Measurements from ENCODE around the gene APC2.

The APC2 gene

DNA sequence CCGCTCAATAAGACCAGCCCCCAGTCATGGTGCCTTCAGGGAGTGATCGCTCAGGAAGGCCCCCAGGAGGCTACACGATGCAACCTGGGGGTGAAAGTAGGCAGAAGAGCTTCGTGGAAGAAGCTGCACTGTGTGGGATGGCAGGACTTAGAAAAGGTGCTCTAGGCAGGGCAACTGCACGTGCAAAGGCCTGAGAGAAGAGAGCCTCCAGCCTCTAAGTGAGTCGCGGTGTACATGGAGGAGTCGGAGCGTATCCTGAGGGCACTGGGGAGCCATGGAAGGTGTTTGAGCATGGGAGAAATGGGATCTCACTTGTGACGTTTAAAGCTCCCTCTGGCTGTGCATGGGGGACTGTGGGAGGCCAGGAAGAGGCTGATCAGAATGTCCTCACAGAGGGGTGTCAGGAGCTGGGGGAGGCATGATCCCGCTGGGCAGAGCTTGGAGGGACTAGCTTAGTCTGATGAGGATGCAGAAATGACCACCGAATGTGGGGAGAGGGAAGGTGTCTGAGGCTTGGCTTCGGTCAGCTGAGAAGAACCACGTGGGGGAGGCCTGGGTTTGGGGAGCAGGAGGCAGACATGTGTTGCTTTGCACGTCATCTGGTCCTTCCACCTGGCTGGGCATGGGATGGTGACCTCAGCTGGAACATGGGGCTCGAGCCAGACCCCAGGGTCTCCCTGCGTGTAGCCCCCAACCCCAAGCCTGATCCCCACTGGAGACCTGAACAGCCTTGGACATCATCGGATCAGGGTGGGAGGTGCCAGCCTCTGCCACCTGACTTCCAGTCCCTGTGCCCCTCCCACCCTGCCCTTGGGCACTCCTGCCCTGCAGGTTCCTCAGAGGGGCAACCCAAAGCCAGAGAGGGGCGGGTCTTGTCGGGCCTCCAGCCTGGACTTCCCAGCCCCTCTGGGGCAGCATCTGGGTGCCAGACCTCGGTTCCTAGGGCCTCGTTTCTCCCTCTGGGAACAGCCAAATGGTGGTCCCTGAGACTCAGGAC, 1.1 kb downstream of the APC2 start:
- no peaks in the 10 kb centered on the region for H3K36me3 ChIP-seq (ENCODE audit: control insufficient read depth in 2 of 2, insufficient read depth in 2 of 2, low read length in 2 of 2)

GRCh38 chr19:1451916-1452801, 2.2 kb downstream of the APC2 start:
- no peak overlapping the region for H3K27ac ChIP-seq (ENCODE audit: low read depth in 2 of 2, low read length in 2 of 2)
- H3K4me3 ChIP-seq (ENCODE audit: low read length in 2 of 2), result no peak overlapping the region
- no peaks in the 10 kb centered on the region for H3K36me3 ChIP-seq (ENCODE audit: control insufficient read depth in 2 of 2, insufficient read depth in 2 of 2, low read length in 2 of 2)
- H3K27me3 ChIP-seq (ENCODE audit: control insufficient read depth in 2 of 2, insufficient read depth in 2 of 2, low read length in 2 of 2), result peaks cover 50 to 70% of the 10 kb centered on the region in 2 donors
- no peak overlapping the region for H3K9ac ChIP-seq (ENCODE audit: low read depth in 1 of 2, low read length in 2 of 2)
- H3K4me1 ChIP-seq (ENCODE audit: control insufficient read depth in 2 of 2, insufficient read depth in 2 of 2, low read length in 2 of 2), result peaks cover 8 to 9% of the 10 kb centered on the region in 2 donors
- H3K9me3 ChIP-seq (ENCODE audit: control insufficient read depth in 2 of 2, low read length in 2 of 2), result no peaks in the 10 kb centered on the region

More for the DNA sequence above, 1.1 kb downstream of the APC2 start:
- H3K4me3 ChIP-seq (ENCODE audit: low read length in 2 of 2), result no peak overlapping the region
- H3K9ac ChIP-seq (ENCODE audit: low read depth in 1 of 2, low read length in 2 of 2), result no peak overlapping the region
- H3K9me3 ChIP-seq (ENCODE audit: control insufficient read depth in 2 of 2, low read length in 2 of 2), result no peaks in the 10 kb centered on the region
- peaks cover 49 to 74% of the 10 kb centered on the region in 2 donors for H3K27me3 ChIP-seq (ENCODE audit: control insufficient read depth in 2 of 2, insufficient read depth in 2 of 2, low read length in 2 of 2)
- no peak overlapping the region for H3K27ac ChIP-seq (ENCODE audit: low read depth in 2 of 2, low read length in 2 of 2)
- peaks cover 5 to 7% of the 10 kb centered on the region in 2 donors for H3K4me1 ChIP-seq (ENCODE audit: control insufficient read depth in 2 of 2, insufficient read depth in 2 of 2, low read length in 2 of 2)

DNA sequence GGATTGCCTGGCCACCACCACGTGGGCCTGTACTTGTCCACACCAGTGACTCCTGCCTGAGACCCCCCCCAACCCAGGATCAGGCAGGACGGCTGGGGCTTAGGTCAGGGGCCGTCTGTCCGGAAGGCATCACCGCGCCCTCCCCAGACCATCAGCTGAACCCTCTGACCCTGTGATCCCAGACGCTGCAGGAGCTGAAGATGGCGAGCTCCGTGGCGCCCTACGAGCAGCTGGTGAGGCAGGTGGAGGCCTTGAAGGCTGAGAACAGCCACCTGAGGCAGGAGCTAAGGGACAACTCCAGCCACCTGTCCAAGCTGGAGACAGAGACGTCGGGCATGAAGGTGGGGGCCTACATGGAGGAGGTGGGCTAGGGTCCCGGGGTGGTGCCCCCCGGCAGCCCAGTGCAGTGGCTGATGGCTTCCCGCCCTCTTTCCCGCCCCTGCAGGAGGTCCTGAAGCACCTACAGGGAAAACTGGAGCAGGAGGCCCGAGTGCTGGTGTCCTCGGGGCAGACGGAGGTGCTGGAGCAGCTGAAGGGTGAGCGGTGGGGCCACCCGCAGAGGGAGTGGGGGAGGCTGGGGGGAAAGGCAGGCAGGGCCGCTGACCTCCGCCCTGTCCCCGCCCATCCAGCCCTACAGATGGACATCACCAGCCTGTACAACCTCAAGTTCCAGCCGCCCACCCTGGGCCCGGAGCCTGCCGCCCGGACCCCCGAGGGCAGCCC, 3.0 kb downstream of the APC2 start:
- no peaks in the 10 kb centered on the region for H3K9me3 ChIP-seq (ENCODE audit: control insufficient read depth in 2 of 2, low read length in 2 of 2)
- peaks cover 46 to 69% of the 10 kb centered on the region in 2 donors for H3K27me3 ChIP-seq (ENCODE audit: control insufficient read depth in 2 of 2, insufficient read depth in 2 of 2, low read length in 2 of 2)
- no peaks in the 10 kb centered on the region for H3K36me3 ChIP-seq (ENCODE audit: control insufficient read depth in 2 of 2, insufficient read depth in 2 of 2, low read length in 2 of 2)
- peaks cover 8 to 9% of the 10 kb centered on the region in 2 donors for H3K4me1 ChIP-seq (ENCODE audit: control insufficient read depth in 2 of 2, insufficient read depth in 2 of 2, low read length in 2 of 2)
- no peak overlapping the region for H3K9ac ChIP-seq (ENCODE audit: low read depth in 1 of 2, low read length in 2 of 2)
- no peak overlapping the region for H3K4me3 ChIP-seq (ENCODE audit: low read length in 2 of 2)
- H3K27ac ChIP-seq (ENCODE audit: low read depth in 2 of 2, low read length in 2 of 2), result no peak overlapping the region

DNA sequence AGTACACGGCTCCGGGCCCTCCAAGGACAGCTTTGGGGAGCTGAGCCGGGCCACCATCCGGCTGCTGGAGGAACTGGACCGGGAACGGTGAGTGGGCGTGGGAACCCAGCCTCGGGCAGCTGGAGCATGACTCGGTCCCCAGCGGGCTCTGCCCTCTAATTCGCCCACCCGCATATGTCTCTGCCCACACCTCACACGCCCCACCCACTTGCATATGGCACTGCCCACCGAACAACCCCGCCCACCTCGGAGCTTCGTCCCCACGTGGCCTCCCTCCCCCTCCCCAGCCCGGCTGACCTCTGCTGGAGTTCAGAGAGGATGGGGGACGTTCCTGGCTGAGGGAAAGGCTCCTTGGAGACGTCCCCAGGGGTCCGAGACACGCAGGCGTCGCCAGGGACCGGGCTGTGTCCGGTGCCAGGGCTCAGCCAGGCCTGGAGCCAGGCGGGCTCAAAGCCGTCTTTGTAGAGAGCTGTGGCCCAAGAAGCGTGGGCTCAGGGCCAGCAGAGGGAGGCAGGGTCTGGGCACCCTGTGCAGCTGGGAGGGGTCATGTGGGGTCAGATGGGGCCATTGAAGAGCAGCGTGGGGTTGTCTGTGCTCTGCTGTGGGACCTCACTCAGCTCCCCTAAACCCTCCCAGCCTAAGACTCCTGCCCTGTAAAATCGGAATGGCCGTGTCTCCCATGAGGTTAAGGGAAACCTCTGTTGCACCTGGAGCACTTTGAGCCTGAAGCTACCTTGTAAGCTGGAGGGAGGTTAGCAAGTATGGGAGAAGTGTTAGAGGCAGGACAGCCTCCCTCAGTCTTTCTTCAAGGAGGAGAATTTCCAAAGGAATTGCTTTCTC, 3.8 kb downstream of the APC2 start:
- Histone ChIP-seq H3K9ac (ENCODE audit: low read depth in 1 of 2, low read length in 2 of 2) (no peak overlapping the region), H3K27ac (ENCODE audit: low read depth in 2 of 2, low read length in 2 of 2) (no peak overlapping the region), H3K27me3 (ENCODE audit: control insufficient read depth in 2 of 2, insufficient read depth in 2 of 2, low read length in 2 of 2) (peaks cover 49 to 72% of the 10 kb centered on the region in 2 donors), H3K4me1 (ENCODE audit: control insufficient read depth in 2 of 2, insufficient read depth in 2 of 2, low read length in 2 of 2) (peaks cover 8 to 9% of the 10 kb centered on the region in 2 donors), H3K4me3 (ENCODE audit: low read length in 2 of 2) (no peak overlapping the region), H3K9me3 (ENCODE audit: control insufficient read depth in 2 of 2, low read length in 2 of 2) (no peaks in the 10 kb centered on the region), H3K36me3 (ENCODE audit: control insufficient read depth in 2 of 2, insufficient read depth in 2 of 2, low read length in 2 of 2) (no peaks in the 10 kb centered on the region)

DNA sequence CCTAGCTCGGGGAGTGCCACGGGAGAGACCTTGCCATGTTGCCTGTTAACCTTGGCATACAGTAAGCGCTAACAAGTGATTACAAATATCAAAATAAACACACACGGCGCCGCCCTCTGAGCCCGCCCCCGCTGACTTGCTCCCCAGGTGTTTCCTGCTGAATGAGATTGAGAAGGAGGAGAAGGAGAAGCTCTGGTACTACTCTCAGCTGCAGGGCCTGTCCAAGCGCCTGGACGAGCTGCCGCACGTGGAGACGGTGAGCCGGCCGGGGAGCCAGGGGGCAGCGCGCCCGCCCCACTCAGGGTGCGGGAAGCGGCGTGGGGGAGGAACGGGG, 5.0 kb downstream of the APC2 start:
- H3K9me3 ChIP-seq (ENCODE audit: control insufficient read depth in 2 of 2, low read length in 2 of 2), result no peaks in the 10 kb centered on the region
- H3K27me3 ChIP-seq (ENCODE audit: control insufficient read depth in 2 of 2, insufficient read depth in 2 of 2, low read length in 2 of 2), result peaks cover 46 to 68% of the 10 kb centered on the region in 2 donors
- no peak overlapping the region for H3K4me3 ChIP-seq (ENCODE audit: low read length in 2 of 2)
- H3K9ac ChIP-seq (ENCODE audit: low read depth in 1 of 2, low read length in 2 of 2), result no peak overlapping the region
- no peaks in the 10 kb centered on the region for H3K36me3 ChIP-seq (ENCODE audit: control insufficient read depth in 2 of 2, insufficient read depth in 2 of 2, low read length in 2 of 2)
- H3K4me1 ChIP-seq (ENCODE audit: control insufficient read depth in 2 of 2, insufficient read depth in 2 of 2, low read length in 2 of 2), result peaks cover 8 to 9% of the 10 kb centered on the region in 2 donors
- H3K27ac ChIP-seq (ENCODE audit: low read depth in 2 of 2, low read length in 2 of 2), result no peak overlapping the region

DNA sequence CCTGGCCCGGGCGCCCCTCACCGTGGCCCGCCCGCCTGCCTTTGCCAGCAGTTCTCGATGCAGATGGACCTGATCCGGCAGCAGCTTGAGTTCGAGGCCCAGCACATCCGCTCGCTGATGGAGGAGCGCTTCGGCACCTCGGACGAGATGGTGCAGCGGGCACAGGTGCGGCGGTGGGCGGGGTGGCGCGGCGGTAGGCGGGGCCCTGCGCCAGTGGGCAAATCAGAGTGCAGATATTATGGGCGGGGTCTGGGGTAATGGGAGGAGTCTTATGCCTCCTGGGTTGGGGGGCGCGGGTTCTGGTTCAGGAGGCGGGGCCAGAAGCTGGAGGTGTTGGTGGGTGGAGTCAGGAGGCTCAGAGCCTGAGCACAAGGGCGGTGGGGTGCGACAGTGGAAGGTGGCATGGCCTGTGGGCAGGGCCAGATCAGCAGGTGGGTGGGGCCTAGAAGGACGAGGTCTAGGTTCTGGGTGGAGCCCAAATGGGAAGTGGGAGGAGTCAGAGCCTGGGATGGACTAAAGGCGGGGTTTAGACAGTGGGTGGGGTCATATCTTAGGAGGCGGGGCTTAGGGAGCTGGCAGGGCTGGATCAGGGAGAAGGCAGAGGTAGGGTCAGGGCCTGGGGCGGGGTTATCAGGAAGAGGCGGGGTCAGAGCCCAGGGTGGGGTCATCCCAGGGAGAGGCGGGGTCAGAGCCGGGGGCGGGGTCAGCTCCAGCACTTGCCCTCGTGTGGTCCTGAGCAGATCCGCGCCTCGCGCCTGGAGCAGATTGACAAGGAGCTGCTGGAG, 5.6 kb downstream of the APC2 start:
- Histone ChIP-seq H3K4me1 (ENCODE audit: control insufficient read depth in 2 of 2, insufficient read depth in 2 of 2, low read length in 2 of 2) (peaks cover 8 to 9% of the 10 kb centered on the region in 2 donors), H3K9ac (ENCODE audit: low read depth in 1 of 2, low read length in 2 of 2) (no peak overlapping the region), H3K27ac (ENCODE audit: low read depth in 2 of 2, low read length in 2 of 2) (no peak overlapping the region), H3K9me3 (ENCODE audit: control insufficient read depth in 2 of 2, low read length in 2 of 2) (no peaks in the 10 kb centered on the region), H3K27me3 (ENCODE audit: control insufficient read depth in 2 of 2, insufficient read depth in 2 of 2, low read length in 2 of 2) (peaks cover 43 to 63% of the 10 kb centered on the region in 2 donors), H3K36me3 (ENCODE audit: control insufficient read depth in 2 of 2, insufficient read depth in 2 of 2, low read length in 2 of 2) (no peaks in the 10 kb centered on the region), H3K4me3 (ENCODE audit: low read length in 2 of 2) (no peak overlapping the region)

- Histone ChIP-seq H3K27me3 (ENCODE audit: control insufficient read depth in 2 of 2, insufficient read depth in 2 of 2, low read length in 2 of 2) (peaks cover 35 to 55% of the 10 kb centered on the region in 2 donors), H3K4me1 (ENCODE audit: control insufficient read depth in 2 of 2, insufficient read depth in 2 of 2, low read length in 2 of 2) (peaks cover 8 to 9% of the 10 kb centered on the region in 2 donors), H3K9ac (ENCODE audit: low read depth in 1 of 2, low read length in 2 of 2) (no peak overlapping the region)
These were observed 6.4 kb downstream of the APC2 start for GRCh38 chr19:1456121-1456900.

DNA sequence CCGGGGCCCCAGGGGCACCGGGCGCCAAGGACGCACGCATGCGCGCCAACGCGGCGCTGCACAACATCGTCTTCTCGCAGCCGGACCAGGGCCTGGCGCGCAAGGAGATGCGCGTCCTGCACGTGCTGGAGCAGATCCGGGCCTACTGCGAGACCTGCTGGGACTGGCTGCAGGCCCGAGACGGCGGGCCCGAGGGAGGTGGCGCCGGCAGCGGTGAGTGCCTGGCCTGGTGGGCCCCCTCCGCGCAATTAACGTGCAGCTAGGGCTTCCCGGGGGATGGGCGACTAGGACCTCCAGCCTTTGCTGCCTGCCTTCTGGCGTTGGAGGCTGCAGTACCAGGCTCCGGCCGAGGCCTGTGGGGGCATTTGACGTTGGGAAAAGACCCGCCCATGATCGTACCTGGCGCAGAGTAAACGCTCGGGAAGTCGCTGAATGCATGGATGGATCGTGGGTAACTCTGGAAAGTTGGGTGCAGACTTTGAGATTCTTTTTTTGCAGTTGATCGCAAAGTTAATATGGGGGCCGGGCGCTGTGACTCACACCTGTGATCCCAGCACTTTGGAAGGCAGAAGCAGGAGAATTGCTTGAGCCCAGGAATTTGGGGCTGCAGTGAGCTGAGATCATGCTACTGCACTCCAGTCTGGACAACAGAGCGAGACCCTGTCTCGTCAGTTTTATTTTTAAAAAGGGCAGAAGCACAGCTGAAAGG, 7.3 kb downstream of the APC2 start:
- Histone ChIP-seq H3K4me1 (ENCODE audit: control insufficient read depth in 2 of 2, insufficient read depth in 2 of 2, low read length in 2 of 2) (peaks cover 8 to 9% of the 10 kb centered on the region in 2 donors), H3K9ac (ENCODE audit: low read depth in 1 of 2, low read length in 2 of 2) (no peak overlapping the region), H3K9me3 (ENCODE audit: control insufficient read depth in 2 of 2, low read length in 2 of 2) (no peaks in the 10 kb centered on the region), H3K36me3 (ENCODE audit: control insufficient read depth in 2 of 2, insufficient read depth in 2 of 2, low read length in 2 of 2) (no peaks in the 10 kb centered on the region), H3K27ac (ENCODE audit: low read depth in 2 of 2, low read length in 2 of 2) (no peak overlapping the region), H3K27me3 (ENCODE audit: control insufficient read depth in 2 of 2, insufficient read depth in 2 of 2, low read length in 2 of 2) (peaks cover 30 to 47% of the 10 kb centered on the region in 2 donors), H3K4me3 (ENCODE audit: low read length in 2 of 2) (no peak overlapping the region)

More at GRCh38 chr19:1456121-1456900, 6.4 kb downstream of the APC2 start:
- Histone ChIP-seq H3K36me3 (ENCODE audit: control insufficient read depth in 2 of 2, insufficient read depth in 2 of 2, low read length in 2 of 2) (no peaks in the 10 kb centered on the region), H3K27ac (ENCODE audit: low read depth in 2 of 2, low read length in 2 of 2) (no peak overlapping the region), H3K9me3 (ENCODE audit: control insufficient read depth in 2 of 2, low read length in 2 of 2) (no peaks in the 10 kb centered on the region), H3K4me3 (ENCODE audit: low read length in 2 of 2) (no peak overlapping the region)
